WTC11 (cell line): ENCODE results near the gene CCDC144A. TPM values are rescaled to one million over a fixed set of nuclear protein-coding genes. Genes with fewer than 3 reads are reported as not detected.
A peak's percentile ranks its signal among the peaks of the same experiment; 100 is the strongest.

ENCODE experiments used
- ATAC-seq: fragments of 200-7000 bp; cut with Tn5 transposase; 2 replicates; pipeline ENCODE4 v1.10.0; 2021; ENCODE audit warnings: mild to moderate bottlenecking, moderate library complexity
- CTCF ChIA-PET: fragments of 300-600 bp; sonication (Branson Sonifier 250); formaldehyde crosslinking; loops from one replicate; lab custom pipeline; 2021; ENCODE audit warnings: antibody characterized with exemption; lab: Charles Lee
- POLR2A ChIA-PET: fragments of 350-600 bp; sonication (Branson Sonifier 250); formaldehyde crosslinking; loops from one replicate; lab custom pipeline; 2021; ENCODE audit warnings: antibody characterized with exemption; lab: Charles Lee
- DNase-seq: peaks from one replicate; pipeline ENCODE4 v3.0.0; 2021; ENCODE audit warnings: low spot score
- H3K27ac Mint-ChIP-seq: 2 replicates; pipeline ENCODE4 v1.8.0; 2021; ENCODE audit warnings: mixed read lengths
- H3K27me3 Mint-ChIP-seq: 2 replicates; pipeline ENCODE4 v1.8.0; 2021; ENCODE audit warnings: low read depth, mild to moderate bottlenecking, moderate library complexity, mixed read lengths
- H3K36me3 Mint-ChIP-seq: 2 replicates; pipeline ENCODE4 v1.8.0; 2021; ENCODE audit warnings: mixed read lengths
- H3K4me1 Mint-ChIP-seq: 2 replicates; pipeline ENCODE4 v1.8.0; 2022; ENCODE audit warnings: mixed read lengths
- H3K4me3 Mint-ChIP-seq: 2 replicates; pipeline ENCODE4 v1.8.0; 2021; ENCODE audit warnings: mild to moderate bottlenecking, moderate library complexity, mixed read lengths
- H3K9me3 Mint-ChIP-seq: 2 replicates; pipeline ENCODE4 v1.8.0; 2021; ENCODE audit warnings: mixed read lengths
- CBFB ChIP-seq: sonication (generic); formaldehyde crosslinking; IDR thresholded peaks from 2 replicates; pipeline ENCODE4 v1.8.1; 2022; ENCODE audit warnings: mild to moderate bottlenecking, low read depth, missing genetic modification reagents
- ETV6 ChIP-seq: sonication (generic); formaldehyde crosslinking; IDR thresholded peaks from 2 replicates; pipeline ENCODE4 v1.8.1; 2022; ENCODE audit warnings: mild to moderate bottlenecking, missing genetic modification reagents
- FOXK1 ChIP-seq: sonication (generic); formaldehyde crosslinking; IDR thresholded peaks from 2 replicates; pipeline ENCODE4 v1.8.0; 2022; ENCODE audit warnings: mild to moderate bottlenecking, moderate library complexity, missing genetic modification reagents
- FOXP1 ChIP-seq: sonication (generic); formaldehyde crosslinking; IDR thresholded peaks from 2 replicates; pipeline ENCODE4 v1.8.0; 2022; ENCODE audit warnings: missing genetic modification reagents, mild to moderate bottlenecking, moderate library complexity, borderline replicate concordance
- JAZF1 ChIP-seq: fragments of 250-450 bp; sonication (Bioruptor Pico); IDR thresholded peaks from 2 replicates; pipeline ENCODE4 v1.9.0; 2021; ENCODE audit warnings: moderate library complexity, mild to moderate bottlenecking, inconsistent platforms
- KAT7 ChIP-seq: sonication (generic); formaldehyde crosslinking; IDR thresholded peaks from 2 replicates; pipeline ENCODE4 v1.8.1; 2023; ENCODE audit warnings: missing genetic modification reagents, mild to moderate bottlenecking, borderline replicate concordance
- MXD4 ChIP-seq: fragments of 250-450 bp; sonication (Bioruptor Pico); IDR thresholded peaks from 2 replicates; pipeline ENCODE4 v1.8.0; 2021; ENCODE audit warnings: mild to moderate bottlenecking, moderate library complexity, borderline replicate concordance
- NR1H2 ChIP-seq: sonication (generic); formaldehyde crosslinking; IDR thresholded peaks from 2 replicates; pipeline ENCODE4 v1.9.0; 2021; ENCODE audit warnings: mild to moderate bottlenecking, moderate library complexity, missing genetic modification reagents
- ZNF138 ChIP-seq: sonication (generic); formaldehyde crosslinking; conservative IDR thresholded peaks from 2 replicates; pipeline ENCODE4 v1.8.1; 2022; ENCODE audit warnings: mild to moderate bottlenecking, moderate library complexity, missing genetic modification reagents
- ZNF671 ChIP-seq: fragments of 250-450 bp; sonication (Bioruptor Pico); IDR thresholded peaks from 2 replicates; pipeline ENCODE4 v1.8.0; 2021; ENCODE audit warnings: mild to moderate bottlenecking
- total RNA-seq: library from RNA; stranded (reverse); gene quantifications from 3 replicates; pipeline ENCODE4 v1.2.3, GENCODE V29; 2021
- TF ChIP-seq, protein P1 (sequence below): sonication (generic); formaldehyde crosslinking; IDR thresholded peaks from 2 replicates; pipeline ENCODE4 v1.8.1; 2023; ENCODE audit warnings: mild to moderate bottlenecking, missing genetic modification reagents, borderline replicate concordance
- TF ChIP-seq, protein P2 (sequence below): sonication (generic); formaldehyde crosslinking; IDR thresholded peaks from 2 replicates; pipeline ENCODE4 v1.8.1; 2023; ENCODE audit warnings: mild to moderate bottlenecking, missing genetic modification reagents, moderate library complexity
- TF ChIP-seq, protein P3 (sequence below): sonication (generic); formaldehyde crosslinking; IDR thresholded peaks from 2 replicates; pipeline ENCODE4 v1.8.0; 2023; ENCODE audit warnings: missing genetic modification reagents, mild to moderate bottlenecking, borderline replicate concordance
- TF ChIP-seq, protein P4 (sequence below): fragments of 250-450 bp; sonication (Bioruptor Pico); IDR thresholded peaks from 2 replicates; pipeline ENCODE4 v2.1.2; 2022; ENCODE audit warnings: mild to moderate bottlenecking, moderate library complexity
- TF ChIP-seq, protein P5 (sequence below): fragments of 250-450 bp; sonication (Bioruptor Pico); IDR thresholded peaks from 2 replicates; pipeline ENCODE4 v1.9.0; 2021; ENCODE audit warnings: moderate library complexity, mild to moderate bottlenecking, inconsistent platforms, borderline replicate concordance
- TF ChIP-seq, protein P6 (sequence below): sonication (generic); formaldehyde crosslinking; IDR thresholded peaks from 2 replicates; pipeline ENCODE4 v1.8.1; 2023; ENCODE audit warnings: mild to moderate bottlenecking, missing genetic modification reagents
- TF ChIP-seq, protein P7 (sequence below): sonication (generic); formaldehyde crosslinking; IDR thresholded peaks from 2 replicates; pipeline ENCODE4 v1.8.1; 2022; ENCODE audit warnings: low read depth, mild to moderate bottlenecking, moderate library complexity, missing genetic modification reagents, borderline replicate concordance
- TF ChIP-seq, protein P8 (sequence below): fragments of 250-450 bp; sonication (Bioruptor Pico); IDR thresholded peaks from 2 replicates; pipeline ENCODE4 v1.9.0; 2021; ENCODE audit warnings: mild to moderate bottlenecking

Gene CCDC144A
- total RNA-seq, 1 experiment from 2014 or later: 2.6 TPM

DNA sequence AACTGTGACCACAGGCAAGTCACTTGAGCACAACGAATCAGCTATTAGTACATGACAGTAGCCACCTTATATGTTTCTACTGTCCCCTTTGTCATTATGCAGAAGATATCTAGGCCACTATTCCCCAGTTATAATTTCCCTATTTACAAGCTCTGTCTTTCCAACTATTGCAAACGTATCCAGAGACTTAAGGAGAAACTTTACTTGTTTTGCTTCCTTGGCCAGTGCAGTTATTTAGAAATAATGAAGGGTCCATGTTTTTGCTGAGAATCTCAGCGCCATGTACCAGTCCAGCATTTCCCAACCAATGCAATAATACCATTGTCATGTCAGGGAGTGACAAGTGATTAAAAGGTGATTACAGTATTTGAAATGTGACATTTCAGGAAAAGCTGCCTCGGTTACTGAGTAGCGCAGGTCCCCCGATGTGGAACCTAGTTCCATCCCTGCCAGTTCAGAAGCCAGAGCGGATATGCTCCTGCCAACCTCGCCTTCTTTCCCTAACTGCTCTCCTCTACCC, 37.1 kb upstream of the CCDC144A start (continued):
- TF ChIP-seq, protein P1, sequence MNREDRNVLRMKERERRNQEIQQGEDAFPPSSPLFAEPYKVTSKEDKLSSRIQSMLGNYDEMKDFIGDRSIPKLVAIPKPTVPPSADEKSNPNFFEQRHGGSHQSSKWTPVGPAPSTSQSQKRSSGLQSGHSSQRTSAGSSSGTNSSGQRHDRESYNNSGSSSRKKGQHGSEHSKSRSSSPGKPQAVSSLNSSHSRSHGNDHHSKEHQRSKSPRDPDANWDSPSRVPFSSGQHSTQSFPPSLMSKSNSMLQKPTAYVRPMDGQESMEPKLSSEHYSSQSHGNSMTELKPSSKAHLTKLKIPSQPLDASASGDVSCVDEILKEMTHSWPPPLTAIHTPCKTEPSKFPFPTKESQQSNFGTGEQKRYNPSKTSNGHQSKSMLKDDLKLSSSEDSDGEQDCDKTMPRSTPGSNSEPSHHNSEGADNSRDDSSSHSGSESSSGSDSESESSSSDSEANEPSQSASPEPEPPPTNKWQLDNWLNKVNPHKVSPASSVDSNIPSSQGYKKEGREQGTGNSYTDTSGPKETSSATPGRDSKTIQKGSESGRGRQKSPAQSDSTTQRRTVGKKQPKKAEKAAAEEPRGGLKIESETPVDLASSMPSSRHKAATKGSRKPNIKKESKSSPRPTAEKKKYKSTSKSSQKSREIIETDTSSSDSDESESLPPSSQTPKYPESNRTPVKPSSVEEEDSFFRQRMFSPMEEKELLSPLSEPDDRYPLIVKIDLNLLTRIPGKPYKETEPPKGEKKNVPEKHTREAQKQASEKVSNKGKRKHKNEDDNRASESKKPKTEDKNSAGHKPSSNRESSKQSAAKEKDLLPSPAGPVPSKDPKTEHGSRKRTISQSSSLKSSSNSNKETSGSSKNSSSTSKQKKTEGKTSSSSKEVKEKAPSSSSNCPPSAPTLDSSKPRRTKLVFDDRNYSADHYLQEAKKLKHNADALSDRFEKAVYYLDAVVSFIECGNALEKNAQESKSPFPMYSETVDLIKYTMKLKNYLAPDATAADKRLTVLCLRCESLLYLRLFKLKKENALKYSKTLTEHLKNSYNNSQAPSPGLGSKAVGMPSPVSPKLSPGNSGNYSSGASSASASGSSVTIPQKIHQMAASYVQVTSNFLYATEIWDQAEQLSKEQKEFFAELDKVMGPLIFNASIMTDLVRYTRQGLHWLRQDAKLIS (CRISPR knock-in tag): no peak
- no peak for TF ChIP-seq NR1H2
- TF ChIP-seq ETV6 (CRISPR knock-in tag): no peak
- TF ChIP-seq, protein P2, sequence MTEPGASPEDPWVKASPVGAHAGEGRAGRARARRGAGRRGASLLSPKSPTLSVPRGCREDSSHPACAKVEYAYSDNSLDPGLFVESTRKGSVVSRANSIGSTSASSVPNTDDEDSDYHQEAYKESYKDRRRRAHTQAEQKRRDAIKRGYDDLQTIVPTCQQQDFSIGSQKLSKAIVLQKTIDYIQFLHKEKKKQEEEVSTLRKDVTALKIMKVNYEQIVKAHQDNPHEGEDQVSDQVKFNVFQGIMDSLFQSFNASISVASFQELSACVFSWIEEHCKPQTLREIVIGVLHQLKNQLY (CRISPR knock-in tag): no peak
- TF ChIP-seq FOXK1 (CRISPR knock-in tag): no peak
- TF ChIP-seq, protein P3, sequence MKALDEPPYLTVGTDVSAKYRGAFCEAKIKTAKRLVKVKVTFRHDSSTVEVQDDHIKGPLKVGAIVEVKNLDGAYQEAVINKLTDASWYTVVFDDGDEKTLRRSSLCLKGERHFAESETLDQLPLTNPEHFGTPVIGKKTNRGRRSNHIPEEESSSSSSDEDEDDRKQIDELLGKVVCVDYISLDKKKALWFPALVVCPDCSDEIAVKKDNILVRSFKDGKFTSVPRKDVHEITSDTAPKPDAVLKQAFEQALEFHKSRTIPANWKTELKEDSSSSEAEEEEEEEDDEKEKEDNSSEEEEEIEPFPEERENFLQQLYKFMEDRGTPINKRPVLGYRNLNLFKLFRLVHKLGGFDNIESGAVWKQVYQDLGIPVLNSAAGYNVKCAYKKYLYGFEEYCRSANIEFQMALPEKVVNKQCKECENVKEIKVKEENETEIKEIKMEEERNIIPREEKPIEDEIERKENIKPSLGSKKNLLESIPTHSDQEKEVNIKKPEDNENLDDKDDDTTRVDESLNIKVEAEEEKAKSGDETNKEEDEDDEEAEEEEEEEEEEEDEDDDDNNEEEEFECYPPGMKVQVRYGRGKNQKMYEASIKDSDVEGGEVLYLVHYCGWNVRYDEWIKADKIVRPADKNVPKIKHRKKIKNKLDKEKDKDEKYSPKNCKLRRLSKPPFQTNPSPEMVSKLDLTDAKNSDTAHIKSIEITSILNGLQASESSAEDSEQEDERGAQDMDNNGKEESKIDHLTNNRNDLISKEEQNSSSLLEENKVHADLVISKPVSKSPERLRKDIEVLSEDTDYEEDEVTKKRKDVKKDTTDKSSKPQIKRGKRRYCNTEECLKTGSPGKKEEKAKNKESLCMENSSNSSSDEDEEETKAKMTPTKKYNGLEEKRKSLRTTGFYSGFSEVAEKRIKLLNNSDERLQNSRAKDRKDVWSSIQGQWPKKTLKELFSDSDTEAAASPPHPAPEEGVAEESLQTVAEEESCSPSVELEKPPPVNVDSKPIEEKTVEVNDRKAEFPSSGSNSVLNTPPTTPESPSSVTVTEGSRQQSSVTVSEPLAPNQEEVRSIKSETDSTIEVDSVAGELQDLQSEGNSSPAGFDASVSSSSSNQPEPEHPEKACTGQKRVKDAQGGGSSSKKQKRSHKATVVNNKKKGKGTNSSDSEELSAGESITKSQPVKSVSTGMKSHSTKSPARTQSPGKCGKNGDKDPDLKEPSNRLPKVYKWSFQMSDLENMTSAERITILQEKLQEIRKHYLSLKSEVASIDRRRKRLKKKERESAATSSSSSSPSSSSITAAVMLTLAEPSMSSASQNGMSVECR (CRISPR knock-in tag): no peak; the same call in 1 of the 2 replicates
- no peak for TF ChIP-seq ZNF671
- TF ChIP-seq MXD4: no peak
- TF ChIP-seq JAZF1 (CRISPR knock-in tag): no peak
- no peak for TF ChIP-seq KAT7
- TF ChIP-seq, protein P4, sequence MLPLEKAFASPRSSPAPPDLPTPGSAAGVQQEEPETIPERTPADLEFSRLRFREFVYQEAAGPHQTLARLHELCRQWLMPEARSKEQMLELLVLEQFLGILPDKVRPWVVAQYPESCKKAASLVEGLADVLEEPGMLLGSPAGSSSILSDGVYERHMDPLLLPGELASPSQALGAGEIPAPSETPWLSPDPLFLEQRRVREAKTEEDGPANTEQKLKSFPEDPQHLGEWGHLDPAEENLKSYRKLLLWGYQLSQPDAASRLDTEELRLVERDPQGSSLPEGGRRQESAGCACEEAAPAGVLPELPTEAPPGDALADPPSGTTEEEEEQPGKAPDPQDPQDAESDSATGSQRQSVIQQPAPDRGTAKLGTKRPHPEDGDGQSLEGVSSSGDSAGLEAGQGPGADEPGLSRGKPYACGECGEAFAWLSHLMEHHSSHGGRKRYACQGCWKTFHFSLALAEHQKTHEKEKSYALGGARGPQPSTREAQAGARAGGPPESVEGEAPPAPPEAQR (CRISPR knock-in tag): no peak
- TF ChIP-seq, protein P5, sequence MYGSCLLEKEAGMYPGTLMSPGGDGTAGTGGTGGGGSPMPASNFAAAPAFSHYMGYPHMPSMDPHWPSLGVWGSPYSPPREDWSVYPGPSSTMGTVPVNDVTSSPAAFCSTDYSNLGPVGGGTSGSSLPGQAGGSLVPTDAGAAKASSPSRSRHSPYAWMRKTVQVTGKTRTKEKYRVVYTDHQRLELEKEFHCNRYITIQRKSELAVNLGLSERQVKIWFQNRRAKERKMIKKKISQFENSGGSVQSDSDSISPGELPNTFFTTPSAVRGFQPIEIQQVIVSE (CRISPR knock-in tag): no peak
- no peak for TF ChIP-seq FOXP1 (CRISPR knock-in tag)

DNA sequence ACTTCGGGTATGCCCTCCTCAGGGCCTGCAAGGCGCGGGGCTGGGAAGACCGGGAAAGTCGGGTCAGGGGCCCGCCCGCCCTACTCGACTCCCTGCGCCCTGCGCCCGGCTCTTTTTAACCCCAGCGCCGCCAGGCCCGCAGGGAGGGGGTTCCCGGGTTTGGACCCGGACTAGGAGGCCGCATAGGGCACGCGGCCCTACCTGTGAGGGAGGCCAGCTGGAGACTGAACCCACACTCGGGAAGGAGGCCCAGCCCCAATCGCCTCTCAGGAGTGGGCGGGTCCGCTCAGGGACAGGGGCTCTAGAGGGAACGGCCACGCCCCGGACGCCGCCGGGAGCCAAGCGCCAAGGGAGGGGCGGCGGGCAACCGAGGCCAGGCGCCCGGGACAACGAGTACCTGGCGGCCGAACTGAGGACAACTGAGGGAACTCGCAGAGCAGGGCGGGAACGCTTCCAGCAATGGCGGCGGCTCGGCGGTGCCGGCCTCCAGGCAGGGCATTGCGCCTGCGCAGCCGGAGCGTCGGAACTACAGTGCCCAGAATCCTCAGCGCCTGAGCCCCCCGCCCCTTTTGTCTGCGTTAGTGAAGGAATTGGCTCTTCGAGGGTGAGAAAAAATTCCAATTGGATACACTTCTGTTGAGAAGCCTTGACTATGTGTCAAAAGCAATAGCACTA, 36.5 kb upstream of the CCDC144A start, which contains the start of gene ZNF624:
Gene ZNF624, minus strand, starts transcription at position 484 of the 675 bp plus-strand sequence.
- peaks cover 22% of the 10 kb centered on the region for H3K4me1 Mint-ChIP-seq
- ChIA-PET POLR2A (interaction anchor here (1.3 kb wide), 1 partner anchor 31 kb away, joined by 3 read pairs; no protein-coding TSS in a partner anchor), CTCF (no interaction called here)
- DNase-seq: peak; percentile 97
- no peaks in the 10 kb centered on the region for H3K27me3 Mint-ChIP-seq
- peaks cover 6% of the 10 kb centered on the region for H3K36me3 Mint-ChIP-seq
- ATAC-seq: peak; percentile 96
- H3K9me3 Mint-ChIP-seq: peaks cover 14% of the 10 kb centered on the region
- H3K27ac Mint-ChIP-seq: peak within 1 kb of the TSS; percentile 86
- H3K4me3 Mint-ChIP-seq: peak within 1 kb of the TSS; percentile 78
- 0 out of 2 replicates have a peak, but pooled peaks have one; percentile 37 for TF ChIP-seq ZNF138 (CRISPR knock-in tag)
- TF ChIP-seq, protein P6, sequence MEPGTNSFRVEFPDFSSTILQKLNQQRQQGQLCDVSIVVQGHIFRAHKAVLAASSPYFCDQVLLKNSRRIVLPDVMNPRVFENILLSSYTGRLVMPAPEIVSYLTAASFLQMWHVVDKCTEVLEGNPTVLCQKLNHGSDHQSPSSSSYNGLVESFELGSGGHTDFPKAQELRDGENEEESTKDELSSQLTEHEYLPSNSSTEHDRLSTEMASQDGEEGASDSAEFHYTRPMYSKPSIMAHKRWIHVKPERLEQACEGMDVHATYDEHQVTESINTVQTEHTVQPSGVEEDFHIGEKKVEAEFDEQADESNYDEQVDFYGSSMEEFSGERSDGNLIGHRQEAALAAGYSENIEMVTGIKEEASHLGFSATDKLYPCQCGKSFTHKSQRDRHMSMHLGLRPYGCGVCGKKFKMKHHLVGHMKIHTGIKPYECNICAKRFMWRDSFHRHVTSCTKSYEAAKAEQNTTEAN (CRISPR knock-in tag): 0 out of 2 replicates have a peak, but pooled peaks have one; percentile 37
- peak; percentile 77 for TF ChIP-seq ETV6 (CRISPR knock-in tag)
- TF ChIP-seq, protein P7, sequence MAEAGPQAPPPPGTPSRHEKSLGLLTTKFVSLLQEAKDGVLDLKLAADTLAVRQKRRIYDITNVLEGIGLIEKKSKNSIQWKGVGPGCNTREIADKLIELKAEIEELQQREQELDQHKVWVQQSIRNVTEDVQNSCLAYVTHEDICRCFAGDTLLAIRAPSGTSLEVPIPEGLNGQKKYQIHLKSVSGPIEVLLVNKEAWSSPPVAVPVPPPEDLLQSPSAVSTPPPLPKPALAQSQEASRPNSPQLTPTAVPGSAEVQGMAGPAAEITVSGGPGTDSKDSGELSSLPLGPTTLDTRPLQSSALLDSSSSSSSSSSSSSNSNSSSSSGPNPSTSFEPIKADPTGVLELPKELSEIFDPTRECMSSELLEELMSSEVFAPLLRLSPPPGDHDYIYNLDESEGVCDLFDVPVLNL (CRISPR knock-in tag): peak; percentile 44; the same call in 1 of the 2 replicates
- TF ChIP-seq, protein P8, sequence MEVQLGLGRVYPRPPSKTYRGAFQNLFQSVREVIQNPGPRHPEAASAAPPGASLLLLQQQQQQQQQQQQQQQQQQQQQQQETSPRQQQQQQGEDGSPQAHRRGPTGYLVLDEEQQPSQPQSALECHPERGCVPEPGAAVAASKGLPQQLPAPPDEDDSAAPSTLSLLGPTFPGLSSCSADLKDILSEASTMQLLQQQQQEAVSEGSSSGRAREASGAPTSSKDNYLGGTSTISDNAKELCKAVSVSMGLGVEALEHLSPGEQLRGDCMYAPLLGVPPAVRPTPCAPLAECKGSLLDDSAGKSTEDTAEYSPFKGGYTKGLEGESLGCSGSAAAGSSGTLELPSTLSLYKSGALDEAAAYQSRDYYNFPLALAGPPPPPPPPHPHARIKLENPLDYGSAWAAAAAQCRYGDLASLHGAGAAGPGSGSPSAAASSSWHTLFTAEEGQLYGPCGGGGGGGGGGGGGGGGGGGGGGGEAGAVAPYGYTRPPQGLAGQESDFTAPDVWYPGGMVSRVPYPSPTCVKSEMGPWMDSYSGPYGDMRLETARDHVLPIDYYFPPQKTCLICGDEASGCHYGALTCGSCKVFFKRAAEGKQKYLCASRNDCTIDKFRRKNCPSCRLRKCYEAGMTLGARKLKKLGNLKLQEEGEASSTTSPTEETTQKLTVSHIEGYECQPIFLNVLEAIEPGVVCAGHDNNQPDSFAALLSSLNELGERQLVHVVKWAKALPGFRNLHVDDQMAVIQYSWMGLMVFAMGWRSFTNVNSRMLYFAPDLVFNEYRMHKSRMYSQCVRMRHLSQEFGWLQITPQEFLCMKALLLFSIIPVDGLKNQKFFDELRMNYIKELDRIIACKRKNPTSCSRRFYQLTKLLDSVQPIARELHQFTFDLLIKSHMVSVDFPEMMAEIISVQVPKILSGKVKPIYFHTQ (CRISPR knock-in tag): no peak
- no peak for TF ChIP-seq CBFB (CRISPR knock-in tag)
